GM18498 (cell line): ENCODE measurements around the gene LRRC61.
"Not testable (repeated sequence)": the region's sequence is repeated elsewhere in the genome, so short reads cannot be mapped to it uniquely, and the experiment has no call there.

ENCODE experiments used
- ATAC-seq: cut with Tn5 transposase; IDR thresholded peaks from one replicate; pipeline ENCODE4 v1.9.1; 2021; ENCODE audit warnings: mild to moderate bottlenecking, moderate library complexity; ENCODE audit not compliant: unreplicated experiment

The LRRC61 gene

DNA sequence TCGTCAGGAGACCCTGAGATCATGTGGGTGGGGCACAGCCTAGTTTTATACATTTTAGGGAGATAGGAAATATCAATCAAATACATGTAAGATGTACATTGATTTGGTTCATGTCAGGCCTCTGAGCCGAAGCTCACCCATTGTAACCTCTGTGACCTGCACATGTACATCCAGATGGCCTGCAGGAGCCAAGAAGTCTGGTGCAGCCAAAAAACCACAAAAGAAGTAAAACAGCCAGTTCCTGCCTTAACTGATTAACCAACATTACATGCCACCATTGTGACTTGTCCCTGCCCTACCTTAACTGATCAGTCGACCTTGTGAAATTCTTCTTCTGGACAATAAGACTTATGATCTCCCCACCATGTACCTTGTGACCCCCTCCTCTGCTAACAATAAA, 16.0 kb upstream of the LRRC61 start:
- no peak for ATAC-seq

DNA sequence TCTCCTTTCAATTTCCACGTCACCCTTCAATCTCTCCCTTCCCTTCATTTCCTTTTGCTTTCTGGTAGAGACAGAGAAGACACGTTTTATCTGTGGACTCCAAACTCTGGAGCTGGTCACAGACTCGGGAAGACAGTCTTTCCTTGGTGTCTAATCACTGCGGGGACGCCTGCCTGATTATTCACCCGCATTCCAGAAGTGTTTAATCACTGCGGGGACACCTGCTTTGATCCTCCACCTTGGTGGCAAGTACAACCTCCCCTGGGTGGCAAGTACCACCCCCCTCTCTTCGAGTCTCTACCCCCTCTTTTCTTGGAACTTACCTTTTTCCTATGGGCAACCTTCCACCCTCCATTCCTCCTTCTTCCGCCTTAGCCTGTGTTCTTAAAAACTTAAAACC, 15.3 kb upstream of the LRRC61 start:
- no peak for ATAC-seq

DNA sequence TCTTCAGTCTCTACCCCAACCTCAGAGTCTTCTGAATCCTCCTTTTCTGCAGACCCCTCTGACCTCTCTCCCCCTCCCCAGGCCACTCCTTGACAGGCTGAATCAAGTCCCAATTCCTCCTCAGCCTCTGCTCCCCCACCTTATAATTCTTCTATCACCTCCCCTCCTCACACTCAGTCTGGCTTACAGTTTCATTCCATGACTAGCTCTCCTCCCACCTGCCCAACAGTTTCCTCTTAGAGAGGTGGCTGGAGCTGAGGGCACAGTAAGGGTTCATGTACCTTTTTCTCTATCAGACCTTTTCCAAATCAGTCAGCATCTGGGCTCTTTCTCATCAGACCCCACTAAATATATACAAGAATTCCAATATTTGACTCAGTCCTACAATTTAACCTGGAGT, 14.6 kb upstream of the LRRC61 start:
- no peak for ATAC-seq

DNA sequence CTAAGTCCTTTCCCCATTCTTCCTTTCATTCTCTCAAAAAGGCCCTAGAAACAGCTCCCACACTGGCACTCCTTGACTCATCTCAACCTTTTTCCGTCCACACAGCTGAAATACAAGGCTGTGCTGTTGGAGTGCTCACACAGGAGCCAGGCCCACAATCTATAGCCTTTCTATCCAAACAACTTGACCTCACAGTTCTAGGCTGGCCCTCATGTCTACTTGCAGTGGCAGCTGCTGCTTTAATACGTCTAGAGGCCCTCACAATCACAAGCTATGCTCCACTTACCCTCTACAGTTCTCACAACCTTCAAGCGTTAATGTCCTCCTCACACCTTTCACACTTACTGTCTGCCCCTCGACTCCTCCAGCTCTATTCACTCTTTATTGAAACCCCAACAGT, 12.0 kb upstream of the LRRC61 start:
- ATAC-seq = no peak

DNA sequence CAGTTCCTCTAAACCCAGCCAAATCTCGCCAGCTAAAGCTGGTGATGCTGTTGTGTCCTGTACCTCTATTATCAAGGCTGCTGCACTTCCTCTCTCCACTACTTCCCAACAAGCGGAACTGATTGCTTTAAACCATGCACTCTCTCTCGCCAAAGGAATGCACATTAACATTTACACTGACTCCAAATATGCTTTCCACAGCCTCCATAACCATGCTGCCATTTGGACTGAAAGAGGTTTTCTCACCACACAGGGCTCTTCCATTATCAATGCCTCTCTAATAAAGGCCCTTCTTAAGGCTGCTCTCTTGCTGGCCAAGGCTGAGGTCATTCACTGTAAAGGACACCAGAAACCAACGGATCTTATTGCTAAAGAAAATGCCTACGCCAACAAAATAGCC, 11.4 kb upstream of the LRRC61 start:
- no peak for ATAC-seq

DNA sequence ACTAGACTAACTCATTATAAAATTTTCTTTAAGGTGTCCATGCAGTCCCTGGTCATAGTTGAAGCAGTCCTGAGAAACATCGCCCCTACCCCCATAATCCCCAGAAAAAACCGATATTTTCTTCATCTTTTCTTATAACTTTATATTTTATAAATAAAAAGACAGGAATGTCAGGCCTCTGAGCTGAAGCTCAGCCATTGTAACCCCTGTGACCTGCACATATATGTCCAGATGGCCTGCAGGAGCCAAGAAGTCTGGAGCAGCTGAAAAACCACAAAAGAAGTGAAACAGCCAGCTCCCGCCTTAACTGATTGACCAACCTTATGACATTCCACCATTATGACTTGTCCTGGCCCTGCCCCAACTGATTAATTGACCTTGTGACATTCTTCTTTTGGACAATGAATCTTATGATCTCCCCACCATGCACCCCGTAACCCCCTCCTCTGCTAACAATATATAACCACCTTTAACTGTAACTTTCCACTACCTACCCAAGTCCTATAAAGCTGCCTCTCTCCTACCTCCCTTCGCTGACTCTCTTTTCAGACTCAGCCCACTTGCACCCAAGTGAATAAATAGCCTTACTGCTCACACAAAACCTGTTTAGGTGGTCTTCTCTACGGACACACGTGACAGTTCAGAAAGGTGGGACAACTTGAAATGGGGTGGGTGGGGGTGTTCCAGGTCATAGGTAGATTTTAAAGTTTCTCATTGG, 10.3 kb upstream of the LRRC61 start:
- ATAC-seq = not testable (repeated sequence)

DNA sequence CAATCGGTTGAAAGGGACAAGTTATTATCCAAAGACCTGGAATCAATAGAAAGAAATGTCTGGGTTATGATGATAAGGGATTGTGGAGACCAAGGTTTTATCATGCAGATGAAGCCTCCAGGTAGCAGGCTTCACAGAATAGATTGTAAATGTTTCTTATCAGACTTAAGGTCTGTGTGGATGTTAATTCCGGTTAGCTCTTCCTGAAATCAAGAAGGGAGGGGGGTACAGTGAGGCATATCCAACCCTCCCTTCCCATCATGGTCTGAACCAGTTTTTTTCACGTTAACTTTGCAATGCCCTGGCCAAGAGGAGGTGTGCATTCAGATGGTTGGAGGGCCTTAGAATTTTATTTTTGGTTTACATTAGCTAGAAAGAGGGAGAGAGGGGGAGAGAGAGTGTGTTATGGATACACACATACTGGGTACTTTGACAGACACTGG, 9.8 kb upstream of the LRRC61 start:
- ATAC-seq = no peak

DNA sequence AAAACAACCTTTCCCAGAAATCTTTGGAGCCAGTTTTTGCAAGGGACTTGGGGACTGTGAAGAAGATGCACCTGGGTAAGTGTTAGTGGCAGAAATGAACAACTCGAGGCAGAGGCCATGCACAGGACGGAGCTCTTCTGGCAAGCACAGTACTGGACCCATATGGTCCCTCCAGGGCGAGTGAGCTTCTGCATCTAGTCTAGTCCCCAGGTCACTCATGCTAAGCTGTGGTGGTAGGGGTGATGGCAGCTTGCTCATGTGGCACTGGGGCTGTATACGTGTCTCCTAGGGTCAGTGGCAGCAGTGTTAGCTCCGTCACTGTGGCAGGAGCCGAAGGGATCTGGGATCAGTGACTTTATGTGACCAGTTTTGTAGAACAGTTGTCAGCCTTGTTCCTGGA, 9.3 kb upstream of the LRRC61 start:
- ATAC-seq = no peak

DNA sequence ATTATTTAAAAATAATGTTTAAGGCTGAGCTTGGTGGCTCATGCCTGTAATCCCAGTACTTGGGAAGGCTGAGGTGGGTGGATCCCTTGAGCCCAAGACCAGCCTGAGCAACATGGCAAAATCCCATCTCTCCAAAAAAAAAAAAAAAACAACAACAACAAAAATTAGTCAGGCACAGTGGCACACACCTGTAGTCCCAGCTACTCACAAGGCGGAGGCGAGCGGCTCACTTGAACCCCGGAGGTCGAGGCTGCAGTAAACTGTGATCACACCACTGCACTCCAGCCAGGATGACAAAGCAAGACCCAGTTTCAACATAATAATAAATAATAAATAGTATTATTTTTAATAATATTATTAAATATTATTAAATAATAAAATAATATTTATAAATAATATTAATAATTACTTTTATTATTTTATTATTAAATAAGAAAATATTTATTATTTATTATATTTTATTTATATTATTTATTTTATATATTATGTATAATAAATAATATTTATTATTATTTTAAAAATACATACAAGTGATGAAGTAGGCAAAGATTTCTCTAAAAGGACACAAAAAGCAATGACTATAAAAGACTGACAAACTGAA, 8.4 kb upstream of the LRRC61 start:
- no peak for ATAC-seq

DNA sequence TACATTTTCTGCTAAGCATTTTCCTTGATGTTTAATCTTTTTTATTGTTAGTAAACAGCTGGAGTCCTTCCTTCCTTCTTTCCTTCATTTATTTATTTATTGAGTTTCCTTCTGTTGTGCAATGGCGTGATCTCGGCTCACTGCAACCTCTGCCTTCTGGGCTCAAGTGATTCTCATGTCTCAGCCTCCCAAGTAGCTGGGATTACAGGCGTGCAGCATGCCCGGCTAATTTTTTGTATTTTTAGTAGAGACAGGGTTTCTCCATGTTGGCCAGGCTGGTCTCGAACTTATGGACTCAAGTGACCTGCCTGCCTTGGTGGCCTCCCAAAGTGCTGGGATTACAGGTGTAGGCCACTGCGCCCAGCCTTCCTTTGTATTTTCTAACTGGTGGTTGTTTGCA, 6.2 kb upstream of the LRRC61 start:
- not testable (repeated sequence) for ATAC-seq

DNA sequence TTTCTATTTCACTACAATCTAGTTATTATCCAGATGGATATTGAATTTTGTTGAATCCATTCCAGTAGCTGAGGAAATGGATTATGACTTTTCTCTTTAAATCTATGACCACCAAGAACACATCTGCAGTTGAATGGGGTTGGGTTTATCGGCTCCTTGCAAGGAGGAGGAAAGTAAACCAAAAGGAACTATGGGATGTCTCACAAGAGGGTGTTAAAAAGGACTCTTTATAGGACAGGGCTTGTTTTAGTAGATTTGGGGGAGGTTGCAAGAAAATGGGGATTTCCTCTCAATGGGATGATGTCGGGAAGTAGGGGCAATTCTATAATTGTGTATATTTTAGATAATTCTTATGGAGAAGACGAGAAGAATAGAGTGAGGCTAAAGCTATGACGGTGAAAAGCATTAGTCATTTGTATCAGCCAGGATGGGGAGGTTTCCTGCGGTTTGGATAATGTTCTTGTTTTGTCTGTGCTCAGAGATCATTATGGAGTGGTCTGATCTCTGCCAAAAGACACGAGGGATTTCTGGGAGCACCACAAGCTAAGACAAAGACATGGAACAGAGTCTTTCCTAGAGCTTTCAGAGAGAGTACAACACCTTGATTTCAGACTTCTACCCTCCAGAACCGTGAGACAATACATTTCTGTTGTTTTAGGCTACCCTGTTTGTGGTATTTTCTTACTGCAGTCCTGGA, 5.3 kb upstream of the LRRC61 start:
- ATAC-seq = no peak

DNA sequence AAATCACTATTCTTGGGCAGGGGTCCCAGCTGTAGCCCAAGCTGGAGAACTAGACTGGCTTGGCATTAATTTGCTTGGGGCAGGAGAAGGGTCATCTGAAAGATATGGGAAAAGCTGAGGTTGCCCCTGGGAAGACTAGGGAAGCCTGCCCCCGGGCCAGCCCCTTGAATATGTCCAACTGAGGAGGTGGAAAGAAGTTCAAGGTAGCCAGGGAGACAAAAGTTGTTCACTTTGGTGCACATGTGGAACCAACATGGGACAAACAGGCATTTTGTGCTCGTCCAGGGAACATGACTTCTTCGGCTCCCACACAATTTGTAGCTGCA, 1.4 kb upstream of the LRRC61 start:
- ATAC-seq = no peak

DNA sequence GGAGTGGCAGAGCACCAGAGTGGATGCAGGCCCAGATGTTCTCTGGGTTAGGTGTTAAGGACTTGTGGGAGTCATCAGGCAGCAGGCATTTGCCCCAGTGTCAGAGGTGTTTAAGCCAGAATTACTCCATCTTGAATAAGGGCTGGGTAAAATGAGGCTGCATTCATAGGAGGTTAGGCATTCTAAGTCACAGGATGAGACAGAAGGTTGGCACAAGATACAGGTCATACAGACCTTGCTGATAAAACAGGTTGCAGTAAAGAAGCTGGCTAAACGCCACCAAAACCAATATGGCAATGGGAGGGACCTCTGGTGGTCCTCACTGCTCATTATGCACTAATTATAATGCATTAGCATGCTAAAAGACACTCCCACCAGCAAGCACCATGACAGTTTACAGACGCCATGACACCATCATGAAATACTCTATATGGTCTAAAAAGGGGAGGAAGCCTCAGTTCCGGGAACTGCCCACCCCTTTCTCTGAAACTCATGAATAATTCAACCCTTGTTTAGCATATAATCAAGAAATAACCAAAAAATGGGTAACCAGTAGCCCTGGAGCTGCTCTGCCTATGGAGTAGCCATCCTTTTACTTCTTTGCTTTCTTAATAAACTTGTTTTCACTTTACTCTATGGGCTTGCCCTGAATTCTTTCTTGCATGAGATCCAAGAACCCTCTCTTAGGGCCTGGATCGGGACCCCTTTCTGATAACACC, 882 bp upstream of the LRRC61 start:
- ATAC-seq = no peak

DNA sequence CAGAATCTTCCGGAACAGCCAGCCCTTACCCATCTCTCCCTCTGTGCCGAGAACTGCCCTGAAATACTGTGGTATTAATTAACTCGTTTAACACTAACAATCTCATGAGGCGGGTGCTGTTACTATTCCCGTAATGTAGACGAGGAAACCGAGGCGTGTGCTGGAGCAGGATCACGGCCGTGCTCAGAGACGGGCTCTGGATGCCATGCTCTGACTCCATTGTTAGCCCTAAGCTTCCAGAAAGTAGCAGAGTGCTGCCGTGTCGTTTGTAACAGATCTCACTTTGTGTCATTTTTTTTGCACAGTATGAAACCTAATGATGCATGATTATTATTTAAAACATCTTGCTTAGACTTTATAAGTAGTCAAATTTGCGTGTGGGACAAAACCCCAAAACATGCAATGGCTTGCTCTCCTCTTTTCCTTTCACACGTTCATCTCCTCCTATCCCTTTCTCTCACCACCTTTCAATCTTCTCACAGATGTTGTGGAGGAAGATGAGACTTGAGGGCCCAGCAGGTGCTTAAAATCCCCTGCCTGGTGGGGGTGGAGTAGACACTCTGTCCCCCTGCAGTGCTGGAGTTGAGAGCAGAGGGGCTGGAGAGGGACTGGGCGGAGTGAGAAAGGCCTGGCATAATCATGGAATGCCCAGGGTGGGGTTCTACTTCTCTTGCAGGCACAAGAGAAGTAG, 672 bp downstream of the LRRC61 start:
- ATAC-seq = peak; percentile 23

DNA sequence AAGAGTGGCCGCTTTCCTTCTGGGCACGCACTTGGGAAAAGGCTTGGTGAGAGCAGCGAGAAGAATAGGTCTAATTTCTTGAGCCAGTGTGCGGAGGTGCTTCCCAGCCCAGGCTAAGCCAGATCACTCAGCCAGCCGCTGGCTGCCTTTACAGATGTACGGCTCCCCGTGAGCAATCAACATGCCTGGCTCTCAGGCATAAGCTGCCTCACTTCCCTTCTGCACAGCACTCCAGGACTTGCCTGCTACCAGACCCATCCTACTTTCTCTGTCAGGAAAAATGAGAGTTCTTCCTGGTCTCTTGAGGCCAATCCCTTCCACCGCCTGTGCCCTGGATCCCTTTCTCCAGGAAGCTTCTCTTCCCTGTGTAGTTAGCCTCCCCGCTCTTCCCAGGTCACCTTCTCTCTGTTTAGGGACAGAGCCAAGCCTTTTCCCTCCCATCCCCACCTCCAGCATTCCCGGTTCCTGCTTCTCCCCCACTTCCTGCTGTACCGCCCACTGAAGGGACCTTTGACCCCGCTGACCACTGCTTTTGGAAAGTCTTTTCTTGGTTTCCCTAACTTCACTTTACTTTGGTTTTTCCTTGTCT, 1.3 kb downstream of the LRRC61 start:
- no peak for ATAC-seq

DNA sequence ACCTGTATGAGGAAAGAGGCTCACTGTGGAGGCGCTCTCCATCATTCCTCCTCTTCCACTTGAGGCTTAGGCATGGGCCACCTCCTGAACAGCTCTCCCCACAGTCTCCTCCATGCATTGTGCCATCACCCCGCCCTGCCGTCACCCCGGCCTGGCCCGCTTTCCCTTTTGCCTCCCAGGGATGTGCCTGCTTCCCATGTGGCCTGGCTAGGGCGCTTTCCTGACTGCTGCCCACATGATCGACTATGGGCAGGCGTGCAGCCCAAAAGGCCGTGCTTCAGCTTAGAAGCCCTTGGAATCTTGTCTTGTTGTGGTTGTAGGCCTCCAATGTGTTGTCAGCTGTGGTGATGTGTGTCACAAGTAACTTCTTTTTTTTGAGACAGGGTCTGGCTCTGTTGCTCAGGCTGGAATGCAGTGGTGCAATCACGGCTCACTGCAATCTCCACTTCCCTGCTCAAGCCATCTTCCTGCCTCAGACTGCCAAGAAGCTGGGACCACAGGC, 2.0 kb downstream of the LRRC61 start:
- no peak for ATAC-seq

DNA sequence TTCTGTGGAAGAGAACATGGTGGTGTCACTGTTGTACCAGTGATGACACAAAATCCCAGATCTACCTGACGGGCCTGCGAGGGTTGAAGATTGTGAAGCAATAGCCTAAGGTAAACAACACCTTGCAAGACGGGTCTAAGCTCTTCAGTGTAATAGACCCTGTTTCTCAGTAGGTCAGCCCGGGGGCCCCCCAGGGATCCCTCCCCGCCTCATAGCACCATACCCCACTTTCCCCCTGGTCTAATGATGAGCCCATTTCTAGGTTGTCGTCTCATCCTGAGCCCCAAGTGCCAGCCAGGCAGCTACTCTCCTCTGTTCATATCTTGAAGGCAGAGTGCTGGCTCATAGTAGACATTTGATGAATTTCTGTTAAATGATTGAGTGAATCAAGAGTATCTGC, 2.7 kb downstream of the LRRC61 start:
- ATAC-seq = no peak

DNA sequence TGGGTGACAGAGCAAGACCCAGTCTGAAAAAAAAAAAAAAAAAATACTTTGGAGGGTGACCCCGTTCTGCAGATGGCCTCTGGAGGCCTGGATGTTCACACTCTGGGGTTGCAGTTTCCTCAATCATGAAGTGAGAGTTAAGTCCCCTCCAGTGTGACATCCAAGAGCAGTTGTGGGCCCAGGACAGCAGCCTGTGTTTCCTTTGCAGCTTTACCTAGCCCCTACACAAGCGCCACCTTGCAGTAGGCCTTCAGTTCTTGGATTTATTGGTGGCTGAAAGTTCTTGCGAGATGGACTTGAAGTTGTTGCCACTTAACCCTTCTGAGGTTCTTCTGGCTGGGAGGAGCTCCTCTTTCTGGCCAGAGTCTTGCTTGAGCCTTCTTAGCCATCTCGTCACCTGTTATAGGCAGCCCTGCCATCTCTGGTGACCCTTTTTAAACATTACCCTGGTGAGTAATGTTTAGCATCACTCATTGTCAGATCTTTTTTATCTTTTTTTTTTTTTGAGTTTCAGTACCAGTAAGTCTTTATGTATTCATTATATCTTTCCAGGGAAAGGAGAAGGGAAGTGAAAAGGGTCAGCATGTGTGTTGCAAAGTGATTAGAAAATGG, 3.6 kb downstream of the LRRC61 start:
- ATAC-seq = no peak

DNA sequence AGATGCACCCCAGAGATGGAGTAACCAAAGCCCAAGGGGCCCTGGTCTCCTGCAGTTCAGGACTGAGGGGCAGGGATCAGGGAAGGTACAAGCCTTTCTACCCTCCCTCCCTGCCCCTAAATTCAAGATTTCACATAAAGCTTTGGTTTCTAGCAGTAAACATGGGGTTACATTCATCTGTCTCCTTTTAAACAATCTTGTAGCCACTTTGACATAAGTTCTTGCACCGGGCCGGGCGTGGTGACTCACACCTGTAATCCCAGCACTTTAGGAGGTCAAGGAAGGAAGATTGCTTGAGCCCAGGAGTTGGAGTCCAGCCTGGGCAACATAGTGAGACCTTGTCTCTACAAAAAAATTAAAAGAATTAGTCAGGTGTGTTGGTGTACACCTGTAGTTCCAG, 4.2 kb downstream of the LRRC61 start:
- ATAC-seq = no peak
